NCI-H748 treated with DMSO at 0.1 percent for 48 hours (cell line): Measurements from ENCODE around the gene STK39.
A peak's percentile ranks its signal among the peaks of the same experiment; 100 is the strongest.
"Not testable (repeated sequence)": the region's sequence is repeated elsewhere in the genome, so short reads cannot be mapped to it uniquely, and the experiment has no call there.

ENCODE experiments used
- DNase-seq: peaks from one replicate; lab custom pipeline; 2025; lab: John Stamatoyannopoulos, UW

STK39 gene

DNA sequence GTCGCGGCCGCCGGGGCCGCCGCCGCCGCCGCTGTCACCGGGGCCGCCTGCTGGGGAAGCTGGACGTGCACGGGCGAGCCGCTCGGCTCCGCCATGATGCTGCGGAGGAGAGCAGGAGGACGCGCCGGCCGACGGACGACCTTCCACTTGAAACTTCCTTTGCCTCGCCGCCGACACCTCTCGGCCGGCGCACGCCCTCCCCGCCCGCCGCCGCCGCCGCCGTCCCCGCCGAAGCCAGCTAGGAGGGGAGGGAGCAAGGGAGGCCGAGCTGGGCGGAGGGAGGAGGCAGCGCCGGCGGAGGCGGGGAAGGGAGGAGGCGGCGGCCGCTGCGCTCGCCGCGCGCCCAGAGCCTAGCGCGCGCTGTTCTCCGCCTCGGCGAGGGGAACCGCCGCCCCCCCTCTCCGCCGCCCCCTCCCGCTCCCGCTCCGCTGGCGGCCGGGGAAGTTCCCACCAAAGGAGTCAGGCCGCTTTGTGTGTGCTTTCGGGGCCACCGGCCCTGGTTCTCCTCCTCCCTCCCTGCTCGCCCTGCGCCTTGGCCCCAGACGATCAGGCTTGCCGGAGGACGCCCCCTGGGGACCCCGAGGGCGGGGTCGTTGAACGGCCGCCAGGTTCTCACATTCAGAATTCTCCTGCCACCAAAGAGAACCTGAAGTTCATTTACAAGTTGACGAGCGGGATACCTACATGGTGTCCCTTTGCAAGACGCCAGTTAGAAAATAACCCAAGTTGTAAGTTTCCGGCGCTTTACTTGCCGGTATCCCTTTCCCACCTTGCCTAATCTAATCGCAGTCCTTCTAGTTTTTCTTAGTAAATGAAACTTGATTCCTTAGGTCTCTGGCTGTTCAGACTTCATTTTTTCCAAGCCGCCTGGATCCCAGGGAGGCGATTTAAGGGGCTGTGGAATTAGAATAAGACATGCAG lies at the start of gene STK39:
TSS of gene STK39 (minus strand) at position 255 of the 921 bp plus-strand sequence. CDS start at position 95, 160 bp downstream.
- DNase-seq, result peak; percentile 72

DNA sequence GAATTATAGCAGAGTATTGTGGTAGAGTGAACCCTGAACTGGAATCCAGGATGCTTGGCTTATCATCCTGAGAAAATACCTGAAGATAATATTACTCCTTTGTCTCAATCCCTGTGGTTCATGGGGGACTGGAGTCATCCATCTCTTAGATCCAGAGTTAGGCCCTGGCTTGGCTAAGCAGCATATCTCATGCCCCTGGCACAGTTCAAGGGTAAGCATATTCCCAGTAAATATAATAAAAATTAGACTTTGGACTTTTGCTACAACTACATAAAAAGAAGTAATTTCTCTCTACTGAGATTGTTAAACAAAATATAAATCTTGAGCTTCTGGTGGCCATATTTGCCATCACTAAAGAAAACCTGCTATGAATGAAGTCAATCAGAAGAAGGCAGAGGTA lies 47.7 kb upstream of the STK39 start:
- DNase-seq, result no peak

DNA sequence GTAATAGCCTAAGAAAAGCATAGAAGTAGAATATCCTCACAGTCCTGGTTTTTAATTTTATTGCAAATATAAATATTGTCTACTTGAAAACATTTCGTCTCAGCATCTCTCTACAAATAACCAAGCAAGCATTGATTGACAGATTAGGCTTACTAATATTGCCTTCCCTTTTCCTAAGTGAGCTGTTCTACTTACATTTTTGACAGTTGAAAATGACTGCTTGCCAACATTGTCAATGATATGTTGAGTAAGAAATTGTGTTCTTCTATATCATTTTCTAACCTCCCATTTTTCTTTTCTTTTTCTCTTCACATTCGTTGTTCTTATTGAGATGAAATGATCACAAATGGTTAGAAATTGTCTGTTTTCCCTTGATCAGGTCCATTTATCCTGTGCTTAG lies 47.0 kb upstream of the STK39 start:
- no peak for DNase-seq

DNA sequence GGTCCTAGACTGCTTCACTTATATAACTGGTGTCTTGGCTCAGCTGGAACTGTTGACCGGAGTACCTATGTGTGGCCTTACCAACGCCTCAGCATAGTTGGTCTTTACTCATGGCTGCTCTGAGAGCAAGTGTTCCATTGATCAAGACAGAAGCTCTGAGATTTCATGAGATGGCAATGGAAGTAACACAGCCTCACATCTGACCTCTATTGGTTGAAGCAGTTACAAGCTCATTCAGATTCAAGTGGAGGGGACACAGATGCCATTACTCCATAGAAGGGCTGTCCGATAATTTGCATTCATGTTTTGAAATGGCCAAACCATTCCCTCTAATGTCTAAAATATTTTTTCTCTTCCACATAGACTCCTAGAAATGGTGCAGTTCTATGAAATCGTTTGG lies 46.4 kb upstream of the STK39 start:
- DNase-seq, result no peak

DNA sequence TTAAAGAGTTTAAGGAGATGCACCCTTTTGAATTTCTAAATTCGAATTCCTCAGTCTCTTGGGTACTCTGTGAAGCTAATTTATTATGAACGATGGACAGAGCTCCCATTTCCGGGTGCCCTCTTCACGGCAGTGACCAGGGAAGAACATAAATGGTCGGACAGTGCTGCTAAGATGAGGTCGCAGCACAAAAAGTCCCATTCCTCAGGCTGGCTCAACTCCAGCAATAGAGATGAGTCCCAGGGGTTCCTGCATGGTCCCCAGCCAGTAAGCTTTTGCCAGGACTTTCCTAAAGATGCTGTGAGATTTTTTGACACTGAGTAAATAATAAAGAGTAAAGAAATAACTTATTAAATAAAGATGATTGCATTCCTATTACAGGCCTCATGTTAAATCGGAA lies 43.0 kb upstream of the STK39 start:
- no peak for DNase-seq

DNA sequence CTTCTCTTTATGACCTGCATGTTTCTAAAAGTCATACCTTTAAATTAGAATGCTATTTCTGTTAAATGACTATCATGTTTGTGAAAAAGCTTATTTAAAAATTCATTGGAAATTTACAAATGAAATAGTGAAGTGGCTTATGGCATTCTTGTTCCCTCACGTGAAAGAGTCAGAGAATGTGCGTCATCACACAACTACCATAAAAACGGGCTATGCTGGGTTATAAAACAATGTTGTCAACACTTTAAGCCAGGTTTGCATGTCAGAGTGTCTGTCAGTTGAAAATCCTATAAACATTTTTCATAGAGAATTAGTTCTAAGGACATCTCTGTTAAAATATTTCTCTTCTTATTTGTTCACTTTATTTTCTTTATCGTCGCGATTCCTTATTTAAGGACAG lies 42.5 kb upstream of the STK39 start:
- no peak for DNase-seq

DNA sequence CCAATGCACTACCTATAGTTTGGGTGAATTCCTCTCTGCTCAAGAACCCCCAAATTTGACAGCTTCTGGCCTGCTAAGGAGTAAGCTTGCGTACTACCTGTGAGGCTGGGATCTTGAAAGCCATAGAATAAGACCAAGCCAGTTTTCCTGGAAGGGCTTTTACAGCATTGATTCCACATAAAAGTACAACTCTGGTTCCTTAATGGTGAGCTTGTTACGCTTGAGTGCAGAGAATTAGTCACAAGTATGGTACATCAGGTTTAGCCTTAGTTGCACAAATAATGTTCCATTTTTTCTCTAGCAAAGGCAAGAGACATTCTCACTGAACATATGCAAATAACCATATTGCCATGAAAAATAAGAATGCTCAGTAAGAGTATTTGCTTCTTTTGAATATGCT lies 39.1 kb upstream of the STK39 start:
- no peak for DNase-seq

DNA sequence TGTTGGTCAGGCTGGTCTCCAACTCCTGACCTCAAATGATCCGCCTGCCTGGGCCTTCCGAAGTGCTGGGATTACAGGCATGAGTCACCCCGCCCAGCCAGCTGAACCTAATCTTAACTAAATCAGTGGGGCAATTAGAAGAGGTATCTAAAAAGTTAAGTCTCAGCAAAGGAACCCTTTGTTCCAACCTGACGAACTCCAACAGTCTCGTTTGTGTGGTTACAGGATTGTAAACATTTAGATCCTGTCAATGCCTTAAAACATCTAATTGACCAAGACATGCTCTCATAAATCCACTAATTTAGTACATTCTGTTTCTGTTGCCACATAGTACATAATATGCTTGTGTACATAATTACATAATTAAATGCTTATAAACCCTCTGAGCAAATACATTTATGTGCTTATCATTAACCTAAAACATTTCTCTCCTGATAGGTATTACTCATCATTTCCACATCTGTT lies 31.1 kb upstream of the STK39 start:
- peak; percentile 90 for DNase-seq

DNA sequence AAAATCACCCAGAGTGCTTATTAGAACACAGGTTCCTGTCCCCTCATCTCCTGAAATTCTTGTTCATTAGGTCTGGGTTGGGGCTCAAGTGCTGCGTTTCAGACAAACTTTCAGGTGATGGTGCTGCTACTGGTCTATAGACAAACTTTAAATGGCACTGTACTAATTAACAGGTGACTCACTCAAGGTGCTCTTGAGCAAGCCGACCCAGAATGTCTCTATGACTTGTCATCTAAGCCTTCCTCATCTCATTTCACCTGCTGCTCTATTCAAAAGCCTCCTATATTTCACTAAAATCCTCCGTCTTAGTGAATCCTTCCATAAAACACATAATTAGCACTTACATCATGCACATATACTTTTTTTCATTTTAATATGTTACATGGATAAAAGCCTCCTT lies 29.9 kb upstream of the STK39 start:
- DNase-seq, result no peak

DNA sequence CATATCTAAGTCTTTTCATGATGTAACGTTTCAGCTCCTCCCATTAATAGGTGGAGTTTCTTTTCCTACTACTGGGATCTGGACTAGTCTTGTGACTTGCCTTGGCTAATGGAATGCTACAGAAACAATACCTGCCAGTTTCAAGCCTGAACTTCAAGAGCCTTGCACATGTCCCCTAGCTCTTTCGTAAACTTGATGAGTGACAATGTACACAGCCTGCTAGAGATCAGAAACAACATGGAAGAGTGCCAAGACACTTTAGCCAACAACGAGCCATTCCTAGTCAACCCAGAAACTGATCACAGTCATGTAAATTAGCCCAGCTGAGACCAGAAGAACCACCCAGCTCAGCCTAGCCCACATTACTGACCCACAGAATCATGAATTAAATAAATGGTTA lies 24.8 kb upstream of the STK39 start:
- DNase-seq, result peak; percentile 54

DNA sequence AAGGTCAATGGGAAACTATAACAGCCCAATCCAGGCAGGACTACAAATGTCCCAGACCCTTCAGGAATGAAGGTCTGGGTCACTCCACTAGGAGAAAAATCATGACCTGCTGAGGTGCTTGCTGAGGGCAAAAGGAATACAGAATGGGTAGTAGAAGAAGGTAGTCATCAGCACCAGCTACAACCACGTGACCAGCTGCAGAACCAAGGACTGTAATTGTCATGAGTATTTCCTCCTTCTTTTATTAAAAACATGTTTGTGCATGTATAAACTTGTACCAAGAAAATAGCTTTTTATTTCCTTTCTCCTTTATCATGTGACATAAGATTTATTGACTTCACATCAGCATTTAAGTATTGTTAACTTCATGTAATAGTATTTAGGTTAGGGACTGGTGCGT lies 15.5 kb upstream of the STK39 start:
- DNase-seq, result not testable (repeated sequence)

DNA sequence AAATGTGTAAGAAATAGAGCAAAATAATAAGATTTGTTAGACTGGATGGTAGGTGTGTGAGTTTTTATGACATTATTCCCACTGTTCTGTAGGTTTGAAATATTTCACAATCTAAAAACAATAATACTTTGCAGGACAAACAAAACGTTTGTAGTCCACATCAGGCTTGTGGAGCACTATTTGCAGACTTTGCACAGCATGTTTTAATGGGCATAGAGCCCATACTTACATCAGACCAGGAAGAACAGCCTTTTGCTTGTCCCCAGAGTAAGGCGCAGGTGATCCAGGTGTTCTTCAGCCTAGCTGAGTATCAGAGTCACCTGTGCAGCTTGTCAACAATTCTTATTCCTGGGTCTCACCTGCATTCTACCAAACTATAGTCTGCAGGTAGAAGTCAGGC lies 9.1 kb upstream of the STK39 start:
- no peak for DNase-seq

DNA sequence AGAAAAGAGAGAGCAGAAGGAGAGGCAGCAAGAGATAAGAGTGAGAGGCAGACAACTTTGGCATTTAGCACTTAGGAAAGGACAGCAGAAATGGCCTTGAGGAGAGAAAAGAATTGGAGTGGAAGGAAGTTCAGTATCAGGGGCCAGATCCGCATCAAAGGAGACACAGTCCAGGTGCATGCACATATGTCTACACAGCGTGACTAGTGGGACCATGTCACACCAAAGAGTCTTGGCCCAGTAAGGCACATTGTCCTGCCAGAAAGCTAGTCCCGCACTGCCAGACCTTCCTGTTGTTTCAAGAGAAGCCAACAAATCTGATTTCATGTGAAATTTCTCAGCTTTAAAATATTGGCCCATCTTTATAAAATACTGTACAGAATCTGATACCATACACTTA lies 8.5 kb upstream of the STK39 start:
- no peak for DNase-seq

DNA sequence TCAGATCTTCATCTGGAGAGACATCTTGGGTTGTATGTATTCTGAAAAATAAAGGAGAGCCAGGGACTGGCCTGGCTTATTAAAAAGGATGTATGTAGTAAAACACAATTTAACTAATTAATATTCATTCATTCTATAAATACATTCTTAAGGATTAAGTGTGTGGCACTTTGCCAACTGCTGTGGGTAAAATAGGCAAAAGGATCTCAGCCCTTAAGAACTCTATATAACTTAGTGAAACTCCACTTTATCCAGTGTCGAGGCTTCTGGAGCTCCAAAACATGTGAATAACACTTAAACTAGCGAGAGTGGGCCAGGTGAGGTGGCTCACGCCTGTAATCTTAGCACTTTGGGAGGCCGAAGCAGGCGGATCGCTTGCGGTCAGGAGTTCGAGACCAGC lies 7.7 kb upstream of the STK39 start:
- no peak for DNase-seq

DNA sequence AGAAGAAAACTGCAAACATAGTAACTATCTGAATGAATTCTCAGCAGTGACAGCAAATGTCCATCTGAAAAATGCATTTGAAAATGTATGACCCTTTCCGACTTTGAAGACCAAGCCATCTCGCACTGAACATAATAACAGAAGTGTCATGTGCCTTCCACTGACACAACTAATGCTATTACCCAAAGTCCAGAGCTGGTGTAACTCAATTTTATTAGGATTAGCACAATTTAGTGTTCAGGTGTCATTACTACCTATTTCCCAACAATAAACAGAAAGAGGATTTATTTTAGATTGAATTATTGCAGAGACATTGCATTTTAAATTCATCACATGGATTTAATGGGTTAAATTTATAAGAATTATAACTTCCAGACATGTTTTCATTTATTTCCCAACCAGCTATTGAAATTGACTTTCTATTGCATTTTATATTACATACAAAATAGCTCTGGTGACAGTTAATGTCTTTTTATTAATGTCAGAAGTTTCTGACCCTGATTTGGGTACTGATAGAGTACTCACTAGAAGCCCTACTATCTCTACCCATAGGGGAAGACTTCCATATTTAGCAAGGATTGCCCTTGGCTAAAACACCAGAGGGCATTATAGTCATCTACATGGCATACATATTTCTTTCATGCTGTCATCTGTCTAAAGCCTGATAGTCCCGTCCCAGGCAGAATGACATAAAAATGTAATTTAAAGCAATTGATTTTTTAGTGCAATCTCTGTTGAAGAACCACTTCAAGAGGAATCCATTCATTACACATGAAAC lies 7.0 kb upstream of the STK39 start:
- no peak for DNase-seq

DNA sequence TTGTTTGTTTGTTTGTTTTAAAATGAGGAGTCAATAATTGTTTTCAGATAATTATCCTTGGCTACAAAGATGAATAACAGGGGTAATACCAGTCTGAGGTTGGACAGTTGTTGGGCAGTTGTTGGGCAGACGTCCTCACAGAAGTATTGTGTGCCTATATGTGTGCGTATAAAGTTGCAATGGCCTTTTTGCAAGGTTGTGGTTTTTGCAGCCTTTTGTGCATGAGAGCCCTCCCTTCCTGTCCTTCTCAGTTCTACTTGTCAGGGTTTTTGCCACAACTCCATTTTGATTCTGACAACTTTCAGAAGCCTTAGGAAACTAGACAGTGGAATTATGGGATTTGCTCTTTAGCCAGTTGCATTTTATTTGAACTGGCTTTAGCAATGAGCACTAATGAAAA lies 6.0 kb upstream of the STK39 start:
- no peak for DNase-seq

DNA sequence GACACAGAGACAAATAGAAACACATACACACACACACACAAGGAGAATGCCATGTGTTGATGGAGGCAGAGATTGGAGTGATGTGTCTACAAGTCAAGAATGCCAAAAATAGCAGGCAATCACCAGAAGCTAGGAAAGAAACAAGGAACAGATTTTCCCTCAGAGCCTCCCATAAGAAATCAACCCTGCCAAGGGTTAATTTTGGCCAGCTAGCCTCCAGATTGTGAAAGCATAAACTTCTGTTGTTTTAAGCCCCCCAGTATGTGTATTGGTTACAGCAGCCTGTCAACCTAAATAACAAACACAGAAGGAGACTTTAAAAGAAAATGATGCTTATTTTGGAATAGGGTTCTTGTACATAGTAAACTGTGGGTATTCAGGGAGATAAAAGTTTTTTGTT lies 5.6 kb upstream of the STK39 start:
- no peak for DNase-seq

DNA sequence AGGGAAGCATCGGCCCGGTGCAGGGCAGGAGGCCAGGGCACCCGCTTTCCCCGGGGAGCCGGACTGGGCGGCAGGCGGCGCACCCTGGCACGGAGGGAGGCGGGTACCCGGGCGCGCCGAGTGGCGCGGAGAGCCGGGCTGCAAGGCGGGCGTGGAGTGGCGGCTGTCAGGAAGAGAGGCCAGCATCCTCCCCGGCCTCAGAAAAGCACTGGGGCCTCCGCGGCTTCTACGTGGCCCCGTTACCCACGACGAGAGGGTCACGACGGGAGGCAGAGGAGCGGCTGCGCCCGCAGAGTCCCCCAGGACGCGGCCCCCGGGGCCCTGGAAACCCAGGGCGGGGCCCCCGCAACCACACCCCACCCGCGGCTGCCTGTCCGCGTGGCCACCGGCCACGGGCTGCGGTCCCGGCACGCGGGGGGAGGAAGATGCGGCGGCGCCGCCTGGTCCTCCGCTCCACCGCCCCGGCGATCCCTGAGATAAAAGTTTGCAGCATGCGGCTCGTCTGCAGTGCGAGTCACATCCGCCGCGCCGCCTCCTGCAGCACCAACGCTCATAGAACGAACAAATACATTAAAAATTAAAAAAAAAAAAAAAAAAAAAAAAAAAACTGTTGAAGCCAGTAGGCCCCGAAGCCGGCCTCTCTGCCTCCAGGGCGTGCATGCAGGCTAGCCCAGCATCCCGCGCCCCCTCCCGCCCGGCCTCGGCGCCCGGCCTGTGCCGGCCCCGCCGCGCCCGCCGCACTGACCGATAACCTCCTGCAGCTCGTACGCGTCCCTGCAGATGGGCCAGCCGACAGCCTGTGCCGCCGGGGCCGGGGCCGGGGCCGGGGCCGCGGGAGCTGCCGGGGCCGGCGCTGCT lies 683 bp downstream of the STK39 start:
- peak; percentile 37 for DNase-seq

DNA sequence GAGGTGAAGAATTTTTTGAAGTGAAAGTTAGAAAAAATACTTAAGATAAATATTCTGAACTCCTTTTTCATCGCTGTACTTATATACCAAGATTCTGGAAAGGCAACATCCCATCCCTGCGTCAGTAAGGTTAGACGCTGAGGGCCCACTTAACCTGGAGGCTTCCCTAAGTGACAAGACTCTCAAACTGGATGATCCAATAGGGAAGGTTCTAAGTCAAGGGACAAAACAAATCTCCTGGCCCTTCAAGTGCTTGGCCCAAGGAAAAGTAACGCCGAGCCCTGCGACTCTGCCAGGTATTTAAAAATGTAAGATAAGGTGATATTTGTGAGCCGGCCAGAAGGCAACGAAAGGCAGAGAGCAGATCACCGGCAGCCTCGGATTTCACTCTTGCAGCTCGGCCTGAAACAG lies 1.3 kb downstream of the STK39 start:
- DNase-seq, result no peak

DNA sequence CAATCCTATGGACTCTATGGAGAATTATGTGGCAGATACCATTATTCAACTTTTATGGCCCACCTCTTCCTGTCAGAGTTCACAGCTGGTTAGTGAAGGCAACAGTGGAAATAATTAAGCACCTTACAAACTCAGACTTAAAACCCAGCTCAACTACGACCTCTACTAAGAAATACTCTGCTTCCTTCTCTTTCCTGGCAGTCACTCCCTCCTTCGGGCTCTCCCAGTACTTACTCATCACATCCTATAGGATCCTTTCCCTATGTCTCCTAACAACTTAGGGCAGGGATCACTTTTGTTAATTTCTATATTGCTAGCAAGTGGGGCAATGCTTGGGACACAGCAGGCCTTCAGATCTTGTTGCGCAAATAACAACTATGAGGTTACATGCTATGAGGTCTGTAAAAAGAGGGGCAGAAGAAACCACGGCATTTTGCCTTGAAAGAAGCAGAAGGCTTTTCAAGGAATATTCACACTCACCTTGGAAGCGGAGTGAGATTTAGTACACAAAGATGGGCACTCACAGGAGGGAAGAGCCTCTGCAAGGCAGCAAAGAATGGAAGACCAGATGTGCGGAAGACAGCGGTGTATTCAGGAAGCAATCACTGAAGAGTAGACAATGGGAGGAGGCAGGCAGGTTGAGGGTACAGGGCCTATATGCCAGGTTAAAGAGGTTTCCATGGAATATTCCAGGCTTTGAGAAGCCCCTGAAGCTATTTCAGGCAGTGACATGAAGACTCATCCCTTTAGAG lies 2.1 kb downstream of the STK39 start:
- no peak for DNase-seq

DNA sequence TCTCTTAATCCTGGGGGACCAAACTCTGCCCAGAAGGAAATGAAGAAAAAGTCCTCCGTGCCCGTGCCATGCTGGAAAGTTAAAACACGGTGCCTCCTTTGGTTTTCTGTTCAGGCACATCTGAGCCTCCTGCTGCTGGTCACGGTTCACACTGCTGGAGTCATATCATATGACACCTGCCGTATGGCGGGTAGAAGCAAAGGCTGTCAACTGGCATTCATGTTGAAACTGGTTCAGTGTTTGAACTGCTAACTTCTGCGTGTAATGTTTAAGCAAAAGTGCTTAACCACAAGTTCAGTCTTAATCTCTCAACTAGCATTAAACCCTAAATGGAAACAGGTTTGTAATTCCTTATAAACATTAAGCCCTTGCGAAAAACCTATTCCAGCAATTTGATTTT lies 3.1 kb downstream of the STK39 start:
- DNase-seq, result peak; percentile 17
